Sigmoid colon (tissue), 7 donors: ENCODE results near the gene SLC39A11. TPM values are rescaled to one million over a fixed set of nuclear protein-coding genes. Genes with fewer than 3 reads are reported as not detected.

ENCODE experiments used
- DNase-seq: peaks from one replicate; pipeline ENCODE4 v3.0.0-alpha.2; 2019
- H3K27ac ChIP-seq, 4 donors: fragments of 200-600 bp; sonication (generic); one replicate each; pipeline ENCODE4 v1.5.1; 2016 to 2019; ENCODE audit warnings: mild to moderate bottlenecking in 1 of 4
- H3K27me3 ChIP-seq, 3 donors: fragments of 200-600 bp; sonication (generic); one replicate each; pipeline ENCODE4 v1.5.1; 2019; ENCODE audit warnings: mild to moderate bottlenecking in 1 of 3
- H3K36me3 ChIP-seq, 4 donors: fragments of 200-600 bp; sonication (generic); one replicate each; pipeline ENCODE4 v1.5.1; 2016 to 2019
- H3K4me1 ChIP-seq, 4 donors: fragments of 200-600 bp; sonication (generic); one replicate each; pipeline ENCODE4 v1.5.1; 2017 to 2019
- H3K4me3 ChIP-seq, 4 donors: fragments of 200-600 bp; sonication (generic); one replicate each; pipeline ENCODE4 v1.5.1; 2017 to 2019; ENCODE audit warnings: mild to moderate bottlenecking in 2 of 4, moderate library complexity in 1 of 4
- H3K9me3 ChIP-seq, 4 donors: fragments of 200-600 bp in 3 of 4; sonication (generic) in 3 of 4; one replicate each; pipeline versions ENCODE4 v1.5.1 to v1.6.1; 2013 to 2019
- EP300 ChIP-seq, 4 donors: sonication (generic); formaldehyde crosslinking; IDR thresholded peaks; one replicate each; pipeline ENCODE4 v1.6.1; 2017; ENCODE audit warnings: antibody characterized with exemption in 4 of 4
- POLR2A ChIP-seq, 2 donors: fragments of 450-650 bp; IDR thresholded peaks; one replicate each; pipeline ENCODE4 v1.6.1; 2016; ENCODE audit warnings: antibody characterized with exemption in 2 of 2, mild to moderate bottlenecking in 2 of 2, moderate library complexity in 2 of 2
- POLR2AphosphoS5 ChIP-seq, 4 donors: sonication (generic); formaldehyde crosslinking; IDR thresholded peaks; one replicate each; pipeline ENCODE4 v1.6.1; 2017; ENCODE audit warnings: antibody characterized with exemption in 4 of 4
- WGBS, 2 donors: extraction: QIAGEN DNeasy Blood & Tissue Kit; methylation state at CpG; one replicate each; pipeline ENCODE4 v1.1.7; 2013; 5-methylcytosine and 5-hydroxymethylcytosine counted together
- intact Hi-C: fragments of 100-400 bp; cut with DNase I; formaldehyde crosslinking; loops from one replicate; pipeline ENCODE4 v1.15.1; 2023
- polyA plus RNA-seq, 3 donors: library from polyadenylated mRNA; stranded (reverse); fragments of 200-250 nt; gene quantifications; one replicate each; pipeline ENCODE4 v1.2.3, GENCODE V29; 2013
- total RNA-seq, 4 donors: library from RNA; depleted of rRNA; stranded (reverse); fragments of >200 nt; gene quantifications; one replicate each; pipeline ENCODE4 v1.1.0, GENCODE V29; 2016
- TF ChIP-seq, protein P1 (sequence below), 4 experiments: fragments of 450-650 bp in 3 of 4; fragments of 200-600 bp in 1 of 4; IDR thresholded peaks; one replicate each; pipeline ENCODE4 v1.5.1; 2016 to 2019; ENCODE audit warnings: antibody characterized with exemption in 4 of 4, mild to moderate bottlenecking in 3 of 4, moderate library complexity in 2 of 4
- donor health status: healthy with polysubstance abuse.
- donor health status: Bipolar disorder and iron deficiency.
- donor health status: healthy.

Gene SLC39A11
- total and polyA plus RNA-seq, 7 donors = 7.6 to 16.4 (median 8.4) TPM

DNA sequence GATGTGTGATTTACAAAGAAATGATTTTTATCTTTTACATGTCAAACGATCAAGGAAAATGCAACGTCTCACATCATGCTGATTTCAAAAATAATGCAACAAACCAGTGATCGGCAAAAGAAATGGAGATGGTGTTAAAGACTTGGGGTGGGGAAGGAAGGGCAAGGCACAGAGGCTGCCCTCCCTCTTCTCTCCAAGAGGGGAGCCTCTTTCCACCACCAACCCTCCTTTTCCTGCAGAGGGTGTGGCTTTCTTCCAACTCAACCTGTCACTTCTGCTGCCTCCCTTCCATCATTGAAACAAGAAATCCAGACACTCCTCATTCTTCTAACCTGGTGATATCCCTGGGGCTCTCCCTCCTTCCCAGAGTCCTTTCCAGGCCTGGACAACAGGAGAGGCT is 320.8 kb downstream of the SLC39A11 start:
- Histone ChIP-seq H3K27me3 (no peaks in the 10 kb centered on the region), H3K4me3 (no peak overlapping the region), H3K36me3 (peaks cover 0 to 4% (median 0%) of the 10 kb centered on the region in 4 donors), H3K27ac (no peak overlapping the region), H3K9me3 (peaks cover 0 to 3% (median 1%) of the 10 kb centered on the region in 4 donors), H3K4me1 (peaks cover 0 to 9% (median 0%) of the 10 kb centered on the region in 4 donors)
- WGBS, 2 donors = 97 to 98% methylated on average over 3 of the region's 3 CpGs
- intact Hi-C loops = no loop called here
- DNase-seq = no peak
- no peak for TF ChIP-seq POLR2A (IDR thresholded peaks at IDR 0.05)
- TF ChIP-seq, protein P1, sequence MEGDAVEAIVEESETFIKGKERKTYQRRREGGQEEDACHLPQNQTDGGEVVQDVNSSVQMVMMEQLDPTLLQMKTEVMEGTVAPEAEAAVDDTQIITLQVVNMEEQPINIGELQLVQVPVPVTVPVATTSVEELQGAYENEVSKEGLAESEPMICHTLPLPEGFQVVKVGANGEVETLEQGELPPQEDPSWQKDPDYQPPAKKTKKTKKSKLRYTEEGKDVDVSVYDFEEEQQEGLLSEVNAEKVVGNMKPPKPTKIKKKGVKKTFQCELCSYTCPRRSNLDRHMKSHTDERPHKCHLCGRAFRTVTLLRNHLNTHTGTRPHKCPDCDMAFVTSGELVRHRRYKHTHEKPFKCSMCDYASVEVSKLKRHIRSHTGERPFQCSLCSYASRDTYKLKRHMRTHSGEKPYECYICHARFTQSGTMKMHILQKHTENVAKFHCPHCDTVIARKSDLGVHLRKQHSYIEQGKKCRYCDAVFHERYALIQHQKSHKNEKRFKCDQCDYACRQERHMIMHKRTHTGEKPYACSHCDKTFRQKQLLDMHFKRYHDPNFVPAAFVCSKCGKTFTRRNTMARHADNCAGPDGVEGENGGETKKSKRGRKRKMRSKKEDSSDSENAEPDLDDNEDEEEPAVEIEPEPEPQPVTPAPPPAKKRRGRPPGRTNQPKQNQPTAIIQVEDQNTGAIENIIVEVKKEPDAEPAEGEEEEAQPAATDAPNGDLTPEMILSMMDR (IDR thresholded peaks at IDR 0.05) = no peak
- no peak for TF ChIP-seq EP300 (IDR thresholded peaks at IDR 0.05)
- no peak for TF ChIP-seq POLR2AphosphoS5 (IDR thresholded peaks at IDR 0.05)

GRCh38 chr17:72766761-72767356 is 325.6 kb downstream of the SLC39A11 start:
- no peaks in the 10 kb centered on the region for H3K27me3 ChIP-seq
- TF ChIP-seq, protein P1 (IDR thresholded peaks at IDR 0.05) = no peak
- TF ChIP-seq POLR2AphosphoS5 (IDR thresholded peaks at IDR 0.05) (no peak), POLR2A (IDR thresholded peaks at IDR 0.05) (no peak), EP300 (IDR thresholded peaks at IDR 0.05) (no peak)
- no peak overlapping the region for H3K4me3 ChIP-seq
- H3K9me3 ChIP-seq = peaks cover 0 to 3% (median 1%) of the 10 kb centered on the region in 4 donors
- 87% methylated on average over 4 of the region's 4 CpGs for WGBS, 2 donors
- no peaks in the 10 kb centered on the region for H3K4me1 ChIP-seq
- H3K36me3 ChIP-seq = peaks cover 0 to 4% (median 0%) of the 10 kb centered on the region in 4 donors
- DNase-seq = no peak
- intact Hi-C loops = no loop called here
- no peak overlapping the region for H3K27ac ChIP-seq

DNA sequence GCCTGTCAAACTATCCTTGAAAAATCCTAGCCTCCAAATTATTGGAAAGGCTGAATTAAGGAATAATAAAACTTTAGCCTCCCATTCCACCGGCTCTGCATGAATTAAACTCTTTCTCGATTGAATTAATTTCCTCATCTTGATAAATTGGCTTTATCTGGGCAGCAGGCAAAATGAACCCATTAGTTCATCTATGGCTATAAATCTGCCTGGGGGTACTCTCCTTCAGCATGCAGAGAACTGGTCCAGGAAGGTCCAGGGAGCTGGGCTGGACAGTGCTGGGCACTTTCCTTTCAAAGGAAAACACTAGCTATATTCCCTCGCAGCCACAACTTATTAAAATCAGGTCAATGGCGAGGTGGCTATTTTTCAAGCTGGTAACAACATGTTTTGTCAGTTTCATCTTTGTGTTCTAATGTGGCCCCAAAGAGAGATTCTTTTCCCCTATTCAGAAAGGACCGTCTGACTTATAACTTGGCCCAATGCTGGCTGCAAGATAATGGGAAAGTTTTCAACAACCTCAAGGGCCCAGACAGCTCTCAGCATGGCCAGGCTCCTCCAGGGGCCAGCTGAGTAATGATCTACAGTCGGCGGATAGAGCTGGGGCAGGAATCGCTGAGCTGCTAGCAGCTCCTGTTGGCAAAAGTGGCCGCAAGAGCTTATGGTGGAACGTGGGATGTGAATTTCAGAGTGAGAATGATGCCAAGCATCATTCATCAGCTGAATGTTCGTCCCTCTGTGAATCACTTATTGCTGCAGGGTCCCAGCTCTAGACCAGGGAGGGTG is 326.9 kb downstream of the SLC39A11 start:
- no peak for TF ChIP-seq POLR2A (IDR thresholded peaks at IDR 0.05)
- no peak for TF ChIP-seq EP300 (IDR thresholded peaks at IDR 0.05)
- TF ChIP-seq, protein P1 (IDR thresholded peaks at IDR 0.05) = no peak
- no peak for TF ChIP-seq POLR2AphosphoS5 (IDR thresholded peaks at IDR 0.05)

DNA sequence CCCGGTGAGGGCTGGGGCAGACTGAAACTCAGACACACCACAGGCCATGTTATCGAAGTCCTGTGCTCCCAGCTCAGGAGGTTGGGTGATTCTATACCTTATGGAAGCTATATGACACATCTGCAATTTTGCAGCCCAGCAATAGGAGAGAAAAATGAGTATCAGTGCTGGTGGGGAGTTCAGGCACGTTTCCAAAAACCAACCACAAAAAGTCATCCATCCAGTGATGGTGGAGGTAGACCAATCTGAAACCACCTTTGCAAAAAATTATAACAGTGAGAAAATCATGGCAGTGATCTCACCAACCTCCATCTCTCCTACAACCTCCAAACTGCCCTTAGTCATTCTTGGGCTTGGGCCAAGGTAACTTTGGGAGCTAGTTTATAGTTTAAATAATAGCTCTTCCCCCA is 327.9 kb downstream of the SLC39A11 start:
- Histone ChIP-seq H3K36me3 (no peaks in the 10 kb centered on the region), H3K9me3 (no peaks in the 10 kb centered on the region), H3K4me3 (no peak overlapping the region), H3K27ac (no peak overlapping the region), H3K4me1 (no peaks in the 10 kb centered on the region), H3K27me3 (no peaks in the 10 kb centered on the region)
- WGBS, 2 donors = 73 to 87% methylated on average over 3 of the region's 3 CpGs
- no peak for DNase-seq
- intact Hi-C loops = no loop called here
- TF ChIP-seq POLR2A (IDR thresholded peaks at IDR 0.05) = no peak
- TF ChIP-seq, protein P1 (IDR thresholded peaks at IDR 0.05) = no peak
- TF ChIP-seq POLR2AphosphoS5 (IDR thresholded peaks at IDR 0.05) = no peak
- no peak for TF ChIP-seq EP300 (IDR thresholded peaks at IDR 0.05)

More for the DNA sequence above, 326.9 kb downstream of the SLC39A11 start:
- H3K9me3 ChIP-seq = peaks cover 0 to 3% (median 0%) of the 10 kb centered on the region in 4 donors
- no peak for DNase-seq
- H3K4me1 ChIP-seq = no peaks in the 10 kb centered on the region
- no peak overlapping the region for H3K4me3 ChIP-seq
- H3K36me3 ChIP-seq = peaks cover 0 to under 1% (median 0%) of the 10 kb centered on the region in 4 donors
- WGBS, 2 donors = 96% methylated on average over 11 of the region's 11 CpGs
- intact Hi-C loops = no loop called here
- no peak overlapping the region for H3K27ac ChIP-seq
- H3K27me3 ChIP-seq = no peaks in the 10 kb centered on the region
